HepG2 (cell line): ENCODE measurements around the gene TM9SF4. TPM values are rescaled to one million over a fixed set of nuclear protein-coding genes. Genes with fewer than 3 reads are reported as not detected.
A peak's percentile ranks its signal among the peaks of the same experiment; 100 is the strongest.

Experiments used
- AGO1 ChIP-seq: fragments of 200-400 bp; formaldehyde crosslinking; IDR thresholded peaks from 2 replicates; pipeline ENCODE4 v1.6.1; 2017; ENCODE audit warnings: mild to moderate bottlenecking, low read depth, low read length, moderate library complexity; ENCODE audit not compliant: poor library complexity, severe bottlenecking
- DPF2 ChIP-seq: sonication (generic); formaldehyde crosslinking; IDR thresholded peaks from 2 replicates; pipeline ENCODE4 v1.4.0; 2020; ENCODE audit warnings: mild to moderate bottlenecking, low read depth, missing genetic modification reagents, borderline replicate concordance
- HCFC1 ChIP-seq: fragments of 150-350 bp; IDR thresholded peaks from 2 replicates; pipeline ENCODE4 v1.6.1; 2014; ENCODE audit warnings: low read depth, low read length
- HMGXB3 ChIP-seq: sonication (generic); formaldehyde crosslinking; IDR thresholded peaks from 2 replicates; pipeline ENCODE4 v1.4.0; 2020; ENCODE audit warnings: missing genetic modification reagents, borderline replicate concordance
- HOXA3 ChIP-seq: sonication (generic); formaldehyde crosslinking; IDR thresholded peaks from 2 replicates; pipeline ENCODE4 v1.5.0; 2020; ENCODE audit warnings: missing genetic modification reagents
- JUND ChIP-seq: sonication (generic); formaldehyde crosslinking; IDR thresholded peaks from 2 replicates; pipeline ENCODE4 v1.8.0; 2022; ENCODE audit warnings: mild to moderate bottlenecking, missing genetic modification reagents
- MAFG ChIP-seq: sonication (generic); formaldehyde crosslinking; IDR thresholded peaks from 2 replicates; pipeline ENCODE4 v1.5.1; 2020; ENCODE audit warnings: mild to moderate bottlenecking, missing genetic modification reagents
- MXI1 ChIP-seq: IDR thresholded peaks from 3 replicates; pipeline ENCODE4 v1.6.1; 2012; ENCODE audit warnings: low read depth, low read length, inconsistent platforms, borderline replicate concordance
- PAWR ChIP-seq: sonication (generic); formaldehyde crosslinking; IDR thresholded peaks from 2 replicates; pipeline ENCODE4 v1.4.0; 2020; ENCODE audit warnings: missing genetic modification reagents, mild to moderate bottlenecking, borderline replicate concordance
- RNF219 ChIP-seq: sonication (generic); formaldehyde crosslinking; IDR thresholded peaks from 2 replicates; pipeline ENCODE4 v1.5.0; 2020; ENCODE audit warnings: mild to moderate bottlenecking, missing genetic modification reagents
- TRAFD1 ChIP-seq: sonication (generic); formaldehyde crosslinking; IDR thresholded peaks from 2 replicates; pipeline ENCODE4 v1.5.1; 2020; ENCODE audit warnings: missing genetic modification reagents, mild to moderate bottlenecking, borderline replicate concordance
- ZNF225 ChIP-seq: sonication (generic); formaldehyde crosslinking; IDR thresholded peaks from 2 replicates; pipeline ENCODE4 v1.4.0; 2020; ENCODE audit warnings: mild to moderate bottlenecking, missing genetic modification reagents
- ZNF432 ChIP-seq: sonication (generic); formaldehyde crosslinking; IDR thresholded peaks from 2 replicates; pipeline ENCODE4 v1.5.0; 2020; ENCODE audit warnings: missing genetic modification reagents, mild to moderate bottlenecking, borderline replicate concordance
- ZNF619 ChIP-seq: sonication (generic); formaldehyde crosslinking; IDR thresholded peaks from 2 replicates; pipeline ENCODE4 v1.4.0; 2020; ENCODE audit warnings: mild to moderate bottlenecking, missing genetic modification reagents
- ZNF674 ChIP-seq: sonication (generic); formaldehyde crosslinking; IDR thresholded peaks from 2 replicates; pipeline ENCODE4 v1.5.0; 2020; ENCODE audit warnings: low read depth, mild to moderate bottlenecking, missing genetic modification reagents
- ZNF7 ChIP-seq: IDR thresholded peaks from 2 replicates; pipeline ENCODE4 v1.6.1; 2016; ENCODE audit warnings: missing biosample characterization, missing genetic modification reagents
- ZNF782 ChIP-seq: sonication (generic); formaldehyde crosslinking; IDR thresholded peaks from 2 replicates; pipeline ENCODE4 v1.4.0; 2020; ENCODE audit warnings: missing genetic modification reagents, mild to moderate bottlenecking, borderline replicate concordance
- ZSCAN25 ChIP-seq: sonication (generic); formaldehyde crosslinking; IDR thresholded peaks from 2 replicates; pipeline ENCODE4 v1.8.0; 2022; ENCODE audit warnings: mild to moderate bottlenecking, missing genetic modification reagents
- polyA plus RNA-seq, 8 experiments: library from polyadenylated mRNA; depleted of rRNA in 3 of 8; stranded (reverse) in 7 of 8; unstranded in 1 of 8; fragments of >200 nt; fragmentation: Illumina TruSeq in 4 of 8; extraction: Trizol in 4 of 8; gene quantifications; 2 replicates each; pipeline versions ENCODE4 v1.2.1 to v1.2.3, GENCODE V29; 2011 to 2016; ENCODE audit warnings: low read depth in 4 of 8, missing spikeins in 1 of 8, mixed read lengths in 1 of 8; ENCODE audit not compliant: insufficient read depth in 1 of 8
- total RNA-seq, 5 experiments: library from RNA; depleted of rRNA; stranded (reverse); fragments of >200 nt; fragmentation: Illumina TruSeq; extraction: Trizol; gene quantifications; 2 replicates each; pipeline ENCODE4 v1.2.3, GENCODE V29; 2016; ENCODE audit warnings: low read depth in 1 of 5
- TF ChIP-seq, protein P1 (sequence below): IDR thresholded peaks from 2 replicates; pipeline ENCODE4 v1.6.1; 2016; ENCODE audit warnings: low read depth, control low read depth

TM9SF4 gene
- total and polyA plus RNA-seq, 2 of the 13 experiments (the other 11 are each of a cell fraction or from before 2014, with no cell fraction given), result 53.5 to 171 TPM

- TF ChIP-seq HMGXB3 (peak; percentile 62; the same call in 1 of the 2 replicates), ZNF782 (CRISPR knock-in tag) (no peak), MAFG (CRISPR knock-in tag) (no peak), PAWR (CRISPR knock-in tag) (no peak), AGO1 (no peak), ZSCAN25 (CRISPR knock-in tag) (peak; percentile 88), ZNF619 (CRISPR knock-in tag) (peak; percentile 96), ZNF7 (CRISPR knock-in tag) (no peak), HOXA3 (CRISPR knock-in tag) (peak; percentile 95), RNF219 (CRISPR knock-in tag) (peak; percentile 53; the same call in 1 of the 2 replicates), ZNF674 (CRISPR knock-in tag) (no peak), JUND (CRISPR knock-in tag) (no peak; the same call in 1 of the 2 replicates), DPF2 (CRISPR knock-in tag) (no peak), HCFC1 (peak; percentile 66), MXI1 (peak; percentile 92; the same call in 2 of the 3 replicates), ZNF225 (CRISPR knock-in tag) (peak; percentile 82), ZNF432 (CRISPR knock-in tag) (no peak), TRAFD1 (no peak)
- TF ChIP-seq, protein P1, sequence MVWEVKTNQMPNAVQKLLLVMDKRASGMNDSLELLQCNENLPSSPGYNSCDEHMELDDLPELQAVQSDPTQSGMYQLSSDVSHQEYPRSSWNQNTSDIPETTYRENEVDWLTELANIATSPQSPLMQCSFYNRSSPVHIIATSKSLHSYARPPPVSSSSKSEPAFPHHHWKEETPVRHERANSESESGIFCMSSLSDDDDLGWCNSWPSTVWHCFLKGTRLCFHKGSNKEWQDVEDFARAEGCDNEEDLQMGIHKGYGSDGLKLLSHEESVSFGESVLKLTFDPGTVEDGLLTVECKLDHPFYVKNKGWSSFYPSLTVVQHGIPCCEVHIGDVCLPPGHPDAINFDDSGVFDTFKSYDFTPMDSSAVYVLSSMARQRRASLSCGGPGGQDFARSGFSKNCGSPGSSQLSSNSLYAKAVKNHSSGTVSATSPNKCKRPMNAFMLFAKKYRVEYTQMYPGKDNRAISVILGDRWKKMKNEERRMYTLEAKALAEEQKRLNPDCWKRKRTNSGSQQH (CRISPR knock-in tag), result peak; percentile 47; the same call in 1 of the 2 replicates
Observed at GRCh38 chr20:32207626-32208498, 98.3 kb downstream of the TM9SF4 start, which contains the start of the genes PLAGL2 and POFUT1 (continued).
